ENCODE results near the gene ERAP2.

ERAP2 gene

GRCh38 chr5:96933764-96934707, 57.7 kb downstream of the ERAP2 start:
- DNase-seq, result peak; percentile 79

- peak; percentile 94 for DNase-seq
These were observed 58.6 kb downstream of the ERAP2 start for GRCh38 chr5:96934708-96935558.

GRCh38 chr5:96935559-96936430, 59.5 kb downstream of the ERAP2 start, which contains the start of gene LNPEP:
Gene LNPEP, plus strand, starts transcription at chr5:96936080. Its CDS starts 76 bp downstream, at chr5:96936156.
- peak; percentile 95 for DNase-seq

GRCh38 chr5:96936431-96937320, 60.4 kb downstream of the ERAP2 start:
- DNase-seq, result no peak

- DNase-seq, result no peak
These were observed 64.3 kb downstream of the ERAP2 start for GRCh38 chr5:96940586-96940985.

- no peak for DNase-seq
These were observed 64.8 kb downstream of the ERAP2 start for GRCh38 chr5:96941140-96941539.

- no peak for DNase-seq
These were observed 65.8 kb downstream of the ERAP2 start for GRCh38 chr5:96942078-96942477.

- no peak for DNase-seq
These were observed 66.6 kb downstream of the ERAP2 start for GRCh38 chr5:96942911-96943310.

- DNase-seq, result no peak
These were observed 67.5 kb downstream of the ERAP2 start for GRCh38 chr5:96943799-96944198.

GRCh38 chr5:96945144-96945897, 69.0 kb downstream of the ERAP2 start:
- no peak for DNase-seq

- no peak for DNase-seq
These were observed 70.1 kb downstream of the ERAP2 start for GRCh38 chr5:96946381-96946780.

GRCh38 chr5:96952118-96952750, 75.9 kb downstream of the ERAP2 start:
- DNase-seq, result no peak

GRCh38 chr5:96952974-96953730, 76.9 kb downstream of the ERAP2 start:
- DNase-seq, result no peak

- no peak for DNase-seq
These were observed 81.2 kb downstream of the ERAP2 start for GRCh38 chr5:96957254-96958049.

GRCh38 chr5:96958977-96959376, 82.7 kb downstream of the ERAP2 start:
- no peak for DNase-seq

- no peak for DNase-seq
These were observed 84.8 kb downstream of the ERAP2 start for GRCh38 chr5:96961053-96961452.

- no peak for DNase-seq
These were observed 86.3 kb downstream of the ERAP2 start for GRCh38 chr5:96962540-96962991.

- peak; percentile 96 for DNase-seq
These were observed 87.0 kb downstream of the ERAP2 start for GRCh38 chr5:96963267-96963666.

All from NCI-H446 treated with DMSO at 0.1 percent for 48 hours (cell line).